HG03469 (cell line): ENCODE data around the gene PRR36.
"Not testable (repeated sequence)": the region's sequence is repeated elsewhere in the genome, so short reads cannot be mapped to it uniquely, and the experiment has no call there.

Experiments
- ATAC-seq: cut with Tn5 transposase; IDR thresholded peaks from one replicate; pipeline ENCODE4 v1.9.1; 2021; ENCODE audit warnings: mild to moderate bottlenecking, moderate library complexity, moderate number of reproducible peaks; ENCODE audit not compliant: unreplicated experiment

Gene PRR36

GRCh38 chr19:7900401-7900870 is 26.2 kb upstream of the PRR36 start:
- ATAC-seq = no peak

GRCh38 chr19:7899751-7900378 is 25.7 kb upstream of the PRR36 start:
- no peak for ATAC-seq

- no peak for ATAC-seq
Observed at GRCh38 chr19:7898967-7899366, 24.8 kb upstream of the PRR36 start.

- ATAC-seq = no peak
Observed at GRCh38 chr19:7897292-7897691, 23.1 kb upstream of the PRR36 start.

- ATAC-seq = no peak
Observed at GRCh38 chr19:7895565-7895964, 21.4 kb upstream of the PRR36 start.

GRCh38 chr19:7894612-7895309 is 20.6 kb upstream of the PRR36 start:
- ATAC-seq = no peak

GRCh38 chr19:7893362-7894101 is 19.3 kb upstream of the PRR36 start:
- ATAC-seq = not testable (repeated sequence)

GRCh38 chr19:7888826-7889217 is 14.6 kb upstream of the PRR36 start:
- ATAC-seq = no peak

- ATAC-seq = no peak
Observed at GRCh38 chr19:7888145-7888825, 14.1 kb upstream of the PRR36 start, which contains the start of gene LRRC8E. Gene LRRC8E, plus strand, starts transcription at chr19:7888510. Its CDS starts 7,094 bp downstream, at chr19:7895604.

- no peak for ATAC-seq
Observed at GRCh38 chr19:7887408-7888144, 13.4 kb upstream of the PRR36 start.

- ATAC-seq = no peak
Observed at GRCh38 chr19:7885818-7886217, 11.6 kb upstream of the PRR36 start.

GRCh38 chr19:7883796-7884570 is 9.8 kb upstream of the PRR36 start:
- ATAC-seq = no peak

- ATAC-seq = no peak
Observed at GRCh38 chr19:7883105-7883504, 8.9 kb upstream of the PRR36 start.

GRCh38 chr19:7881910-7882309 is 7.7 kb upstream of the PRR36 start:
- ATAC-seq = no peak

GRCh38 chr19:7879836-7880235 is 5.6 kb upstream of the PRR36 start:
- ATAC-seq = no peak

- no peak for ATAC-seq
Observed at GRCh38 chr19:7879111-7879807, 5.1 kb upstream of the PRR36 start.

GRCh38 chr19:7877249-7877836 is 3.2 kb upstream of the PRR36 start:
- no peak for ATAC-seq

GRCh38 chr19:7874897-7875273 is 695 bp upstream of the PRR36 start:
- ATAC-seq = no peak
